ENCODE data around the gene PPP2R2D. TPM values are rescaled to one million over a fixed set of nuclear protein-coding genes. Genes with fewer than 3 reads are reported as not detected.

PPP2R2D gene
- total and polyA plus RNA-seq, 7 donors: 18.4 to 44.0 (median 23.8) TPM

DNA sequence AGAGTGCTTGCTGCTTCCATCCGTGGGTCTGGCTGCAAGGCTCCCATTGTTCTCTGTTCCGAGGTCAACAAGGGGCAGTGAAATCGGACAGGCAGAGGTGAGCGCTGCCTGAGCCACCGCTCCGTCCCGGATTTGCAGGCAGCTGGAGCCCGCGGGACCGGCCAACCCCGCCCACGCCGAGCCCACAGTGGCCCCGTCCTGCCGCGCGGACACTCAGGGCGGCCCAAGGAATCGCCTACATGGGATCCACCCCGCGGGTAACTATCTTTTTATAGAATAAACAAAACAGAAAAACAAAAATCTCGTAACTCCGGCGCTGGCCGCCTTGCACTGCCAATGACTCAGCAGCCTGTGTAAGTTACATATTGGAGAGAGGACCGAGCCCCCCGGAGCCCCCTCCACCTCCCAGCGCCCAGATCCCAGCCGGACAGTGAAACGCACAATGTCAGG is 79.0 kb downstream of the PPP2R2D start:
- H3K9me3 ChIP-seq: no peaks in the 10 kb centered on the region
- H3K4me1 ChIP-seq: peaks cover 0 to 45% (median 34%) of the 10 kb centered on the region in 4 donors
- TF ChIP-seq EP300 (IDR thresholded peaks at IDR 0.05) (no peak), POLR2AphosphoS5 (IDR thresholded peaks at IDR 0.05) (peak in 1 of 4 donors; percentile 18), POLR2A (IDR thresholded peaks at IDR 0.05) (no peak)
- TF ChIP-seq, protein P1, sequence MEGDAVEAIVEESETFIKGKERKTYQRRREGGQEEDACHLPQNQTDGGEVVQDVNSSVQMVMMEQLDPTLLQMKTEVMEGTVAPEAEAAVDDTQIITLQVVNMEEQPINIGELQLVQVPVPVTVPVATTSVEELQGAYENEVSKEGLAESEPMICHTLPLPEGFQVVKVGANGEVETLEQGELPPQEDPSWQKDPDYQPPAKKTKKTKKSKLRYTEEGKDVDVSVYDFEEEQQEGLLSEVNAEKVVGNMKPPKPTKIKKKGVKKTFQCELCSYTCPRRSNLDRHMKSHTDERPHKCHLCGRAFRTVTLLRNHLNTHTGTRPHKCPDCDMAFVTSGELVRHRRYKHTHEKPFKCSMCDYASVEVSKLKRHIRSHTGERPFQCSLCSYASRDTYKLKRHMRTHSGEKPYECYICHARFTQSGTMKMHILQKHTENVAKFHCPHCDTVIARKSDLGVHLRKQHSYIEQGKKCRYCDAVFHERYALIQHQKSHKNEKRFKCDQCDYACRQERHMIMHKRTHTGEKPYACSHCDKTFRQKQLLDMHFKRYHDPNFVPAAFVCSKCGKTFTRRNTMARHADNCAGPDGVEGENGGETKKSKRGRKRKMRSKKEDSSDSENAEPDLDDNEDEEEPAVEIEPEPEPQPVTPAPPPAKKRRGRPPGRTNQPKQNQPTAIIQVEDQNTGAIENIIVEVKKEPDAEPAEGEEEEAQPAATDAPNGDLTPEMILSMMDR (IDR thresholded peaks at IDR 0.05): no peak
- WGBS, 2 donors: 15 to 32% methylated on average over 30 of the region's 30 CpGs
- peak overlapping the region; percentile 23 to 99 (median 58) for H3K4me3 ChIP-seq
- H3K27ac ChIP-seq: peak overlapping the region; percentile 4 to 92 (median 20)
- intact Hi-C loops (cut with DNase I): loop anchor here (5.0 to 10.0 kb wide), 4 partner anchors 48 to 555 kb away; partner anchors contain the start of genes INPP5A and JAKMIP3
- DNase-seq: peak; percentile 73
- H3K27me3 ChIP-seq: no peaks in the 10 kb centered on the region
- no peaks in the 10 kb centered on the region for H3K36me3 ChIP-seq

DNA sequence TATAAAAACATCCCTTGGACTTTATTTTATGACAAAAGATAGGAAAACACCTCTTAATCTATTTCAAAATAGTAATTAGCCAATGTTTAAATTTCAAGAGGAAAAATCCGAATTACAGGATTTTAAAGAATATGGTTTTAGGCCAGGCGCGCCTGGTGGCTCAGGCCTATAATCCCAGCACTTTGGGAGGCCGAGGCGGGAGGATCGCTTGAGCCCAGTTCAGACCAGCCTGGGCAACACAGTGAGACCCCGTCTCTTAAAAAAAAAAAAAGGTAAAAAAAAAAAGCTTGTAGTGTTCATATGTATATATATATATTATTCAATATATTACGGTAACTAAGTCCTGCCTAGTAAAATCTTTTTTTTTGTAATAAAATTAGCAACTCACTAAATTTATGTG is 79.5 kb downstream of the PPP2R2D start:
- TF ChIP-seq, protein P1 (IDR thresholded peaks at IDR 0.05): no peak
- TF ChIP-seq POLR2A (IDR thresholded peaks at IDR 0.05) (no peak), POLR2AphosphoS5 (IDR thresholded peaks at IDR 0.05) (no peak), EP300 (IDR thresholded peaks at IDR 0.05) (no peak)
- H3K4me3 ChIP-seq: peak overlapping the region; percentile 23 to 99 (median 89)
- peak overlapping the region in 3 of 4 donors; percentile 4 to 92 (median 4) for H3K27ac ChIP-seq
- no peak for DNase-seq
- no peaks in the 10 kb centered on the region for H3K27me3 ChIP-seq
- H3K4me1 ChIP-seq: peaks cover 0 to 43% (median 32%) of the 10 kb centered on the region in 4 donors
- 79 to 88% methylated on average over 8 of the region's 8 CpGs for WGBS, 2 donors
- H3K36me3 ChIP-seq: no peaks in the 10 kb centered on the region
- intact Hi-C loops (cut with DNase I): loop anchor here (5.0 to 10.0 kb wide), 3 partner anchors 48 to 554 kb away; partner anchors contain the start of genes INPP5A and JAKMIP3
- H3K9me3 ChIP-seq: no peaks in the 10 kb centered on the region

DNA sequence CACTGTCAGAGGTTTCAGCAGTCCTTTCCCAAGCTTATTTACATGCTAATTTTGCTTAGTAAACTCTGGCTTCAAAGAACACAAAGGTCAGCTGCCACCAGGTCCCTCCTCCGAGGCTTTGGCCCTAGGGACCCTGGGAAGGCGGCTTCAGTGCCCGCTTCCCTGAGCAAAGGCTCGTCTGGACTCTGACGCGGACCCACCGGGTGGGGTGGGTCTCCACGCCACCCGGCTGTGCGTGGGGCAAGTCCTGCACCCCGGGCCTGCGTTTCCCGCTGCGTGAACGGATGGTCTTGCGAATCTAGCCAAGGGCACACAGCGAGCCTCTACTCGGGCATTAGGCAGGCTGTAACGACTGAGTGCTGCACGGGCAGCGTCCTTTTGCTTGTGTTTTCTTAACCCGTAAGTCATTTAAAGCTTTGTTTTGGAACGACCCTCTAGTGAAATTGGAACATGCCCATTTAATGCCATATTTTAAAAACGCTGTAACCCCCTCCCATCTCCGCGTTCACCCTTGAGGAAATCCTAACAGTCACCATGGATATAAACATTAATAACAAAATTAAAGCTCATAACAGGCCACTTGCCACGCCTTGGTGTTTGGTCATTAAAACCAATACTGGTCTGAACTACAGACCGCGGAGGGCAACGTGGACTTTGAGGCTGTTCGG is 80.1 kb downstream of the PPP2R2D start:
- no peaks in the 10 kb centered on the region for H3K27me3 ChIP-seq
- no peaks in the 10 kb centered on the region for H3K9me3 ChIP-seq
- peak; percentile 67 for DNase-seq
- intact Hi-C loops (cut with DNase I): loop anchor here (1.0 to 10.0 kb wide), 5 partner anchors 42 to 554 kb away; partner anchors contain the start of genes INPP5A, JAKMIP3 and PPP2R2D
- no peaks in the 10 kb centered on the region for H3K36me3 ChIP-seq
- TF ChIP-seq, protein P1 (IDR thresholded peaks at IDR 0.05): no peak
- TF ChIP-seq POLR2AphosphoS5 (IDR thresholded peaks at IDR 0.05) (no peak), EP300 (IDR thresholded peaks at IDR 0.05) (no peak)
- peak overlapping the region; percentile 85 to 92 (median 87) for H3K27ac ChIP-seq
- peak overlapping the region; percentile 88 to 99 (median 94) for H3K4me3 ChIP-seq
- 8 to 12% methylated on average over 31 of the region's 31 CpGs for WGBS, 2 donors
- peaks cover 0 to 43% (median 32%) of the 10 kb centered on the region in 4 donors for H3K4me1 ChIP-seq

DNA sequence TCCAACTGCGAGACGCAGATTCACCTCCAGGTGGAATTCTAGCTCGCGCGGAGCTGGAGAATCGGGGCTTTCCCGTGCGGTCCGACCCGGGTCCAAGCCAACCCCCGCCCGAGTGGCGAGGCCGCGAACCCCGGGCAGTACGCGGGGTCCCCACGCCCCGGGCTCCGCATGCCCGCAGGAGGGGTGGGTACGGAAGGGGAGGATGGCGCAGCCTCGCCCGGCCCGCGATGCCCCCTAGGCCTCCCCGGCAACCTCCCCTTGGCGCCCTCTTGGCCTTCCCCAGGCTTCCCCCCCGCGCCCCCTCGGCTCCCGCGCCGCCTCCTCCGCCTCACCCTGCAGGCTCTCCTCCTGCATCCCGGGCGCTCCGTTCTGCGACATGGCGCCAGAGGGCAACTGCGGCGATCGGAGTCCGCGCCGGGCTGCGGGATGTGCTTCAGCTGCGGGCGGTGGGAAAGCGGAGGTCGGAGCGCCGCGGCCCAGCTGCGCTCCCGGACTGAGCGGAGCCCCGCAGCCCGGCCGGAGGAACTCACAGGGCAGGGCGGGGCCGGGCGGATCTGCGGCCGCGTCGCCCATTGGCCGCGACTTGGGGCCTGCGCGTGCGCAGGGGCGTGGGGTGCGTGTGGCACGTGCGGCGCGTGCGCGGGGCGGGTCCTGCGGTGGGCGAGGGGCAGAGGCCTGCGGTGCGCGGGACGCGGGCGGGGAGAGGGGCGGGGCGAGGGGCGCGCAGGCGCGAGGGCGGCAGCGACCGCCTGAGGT is 80.8 kb downstream of the PPP2R2D start, which contains the start of gene BNIP3:
TSS of gene BNIP3 (minus strand) at position 495 of the 756 bp plus-strand sequence. CDS start at position 378, 117 bp downstream.
- WGBS, 2 donors: 1% methylated on average over 100 of the region's 100 CpGs
- H3K36me3 ChIP-seq: no peaks in the 10 kb centered on the region
- no peak for TF ChIP-seq EP300 (IDR thresholded peaks at IDR 0.05)
- TF ChIP-seq POLR2A (IDR thresholded peaks at IDR 0.05): peak; percentile 55 to 84
- TF ChIP-seq, protein P1 (IDR thresholded peaks at IDR 0.05): peak in 1 of 4 experiments; percentile 19
- TF ChIP-seq POLR2AphosphoS5 (IDR thresholded peaks at IDR 0.05): peak; percentile 87 to 95 (median 92)
- no peaks in the 10 kb centered on the region for H3K9me3 ChIP-seq
- no peaks in the 10 kb centered on the region for H3K27me3 ChIP-seq
- peak; percentile 97 for DNase-seq
- peak within 1 kb of the TSS; percentile 88 to 99 (median 94) for H3K4me3 ChIP-seq
- H3K4me1 ChIP-seq: peaks cover 0 to 43% (median 32%) of the 10 kb centered on the region in 4 donors
- intact Hi-C loops (cut with DNase I): loop anchor here (1.0 to 10.0 kb wide), 5 partner anchors 42 to 553 kb away; partner anchors contain the start of genes INPP5A, JAKMIP3 and PPP2R2D
- peak within 1 kb of the TSS; percentile 85 to 92 (median 87) for H3K27ac ChIP-seq
